Activated CD4-positive, CD25-positive, alpha-beta regulatory T cell (primary cell): Measurements from ENCODE around the gene TUNAR.

ENCODE experiments used
- DNase-seq, 4 experiments: peaks; one replicate each; lab custom pipeline; 2025; lab: John Stamatoyannopoulos, UW

TUNAR gene

GRCh38 chr14:95876761-95877538, at the start of gene TUNAR:
Gene TUNAR, plus strand, starts transcription at chr14:95876832.
- DNase-seq: no peak

- no peak for DNase-seq
These were observed 47.9 kb upstream of the TUNAR start for GRCh38 chr14:95828649-95829265.

DNA sequence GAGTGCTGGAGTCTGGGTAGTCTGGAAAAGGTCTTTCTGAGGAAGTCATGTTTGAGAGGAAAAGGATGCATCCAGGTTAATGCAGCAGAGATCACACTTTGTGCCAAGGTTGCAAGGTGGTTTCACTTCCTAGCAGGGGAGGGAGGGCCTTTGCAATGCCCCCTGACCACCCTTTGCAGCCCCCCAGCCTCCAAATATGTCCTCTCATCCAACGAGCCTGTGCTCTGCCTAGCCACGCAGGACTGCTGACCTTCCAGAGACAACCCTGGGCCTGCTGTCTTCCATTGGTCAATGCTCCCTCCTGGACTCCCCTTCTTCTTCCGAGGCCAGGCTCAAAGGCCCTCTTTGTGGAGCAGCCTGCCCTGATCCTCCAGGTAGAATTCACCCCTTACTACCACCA, 47.3 kb upstream of the TUNAR start:
- DNase-seq: no peak

- DNase-seq: no peak
These were observed 46.2 kb upstream of the TUNAR start for GRCh38 chr14:95830386-95830785.

- DNase-seq: no peak
These were observed 45.6 kb upstream of the TUNAR start for GRCh38 chr14:95831041-95831440.

- no peak for DNase-seq
These were observed 45.2 kb upstream of the TUNAR start for GRCh38 chr14:95831468-95831867.

GRCh38 chr14:95832012-95832411, 44.6 kb upstream of the TUNAR start:
- DNase-seq: no peak

- no peak for DNase-seq
These were observed 43.2 kb upstream of the TUNAR start for GRCh38 chr14:95833429-95833828.

DNA sequence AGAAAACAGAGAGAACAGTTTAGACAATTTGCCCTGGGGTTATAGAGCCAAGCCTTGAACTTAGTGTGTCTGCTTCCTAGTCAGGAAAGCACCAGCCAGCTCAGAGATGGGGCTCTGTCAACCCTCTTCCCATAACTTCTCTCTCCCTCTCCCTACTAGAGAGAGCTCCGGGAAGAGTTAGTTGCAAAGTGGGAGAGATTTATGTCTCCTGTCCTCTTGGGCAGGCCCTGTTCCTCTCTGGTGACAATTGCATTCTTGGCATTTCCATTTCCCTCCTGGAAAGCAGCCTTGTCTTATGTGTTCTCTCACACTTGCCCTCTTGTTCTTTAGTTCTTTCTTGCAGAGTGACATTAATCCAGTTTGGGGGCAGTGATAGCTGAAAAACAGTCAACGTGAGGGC, 42.1 kb upstream of the TUNAR start:
- DNase-seq: no peak

DNA sequence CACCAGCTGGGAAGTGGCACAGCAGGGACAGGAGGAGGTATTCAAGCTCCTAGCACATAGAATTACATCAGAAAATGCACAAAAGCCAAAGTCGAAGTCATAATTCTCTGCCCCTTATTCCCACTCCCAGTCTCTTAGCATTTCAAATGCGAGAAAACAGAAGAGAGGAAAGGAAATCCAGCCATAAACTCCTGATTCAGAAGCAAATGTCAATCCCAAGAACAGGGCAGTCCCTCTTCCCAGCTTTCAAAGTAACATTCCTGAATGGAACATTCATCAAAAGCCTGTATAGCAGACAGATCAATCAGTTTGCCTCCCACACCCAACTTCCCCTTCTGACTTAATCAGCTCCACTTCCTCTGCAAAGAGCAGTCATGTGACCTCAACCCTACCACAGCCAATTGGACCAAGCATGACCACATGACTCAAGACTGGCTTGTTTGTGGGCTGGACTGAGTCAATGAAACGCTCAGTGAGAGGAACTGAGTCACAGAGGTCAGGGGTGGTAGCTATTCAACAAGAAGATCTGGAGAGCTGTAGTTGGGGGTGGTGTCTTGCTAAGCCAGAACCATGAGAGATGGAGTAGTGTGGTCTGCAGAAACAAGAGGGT, 41.4 kb upstream of the TUNAR start:
- no peak for DNase-seq

DNA sequence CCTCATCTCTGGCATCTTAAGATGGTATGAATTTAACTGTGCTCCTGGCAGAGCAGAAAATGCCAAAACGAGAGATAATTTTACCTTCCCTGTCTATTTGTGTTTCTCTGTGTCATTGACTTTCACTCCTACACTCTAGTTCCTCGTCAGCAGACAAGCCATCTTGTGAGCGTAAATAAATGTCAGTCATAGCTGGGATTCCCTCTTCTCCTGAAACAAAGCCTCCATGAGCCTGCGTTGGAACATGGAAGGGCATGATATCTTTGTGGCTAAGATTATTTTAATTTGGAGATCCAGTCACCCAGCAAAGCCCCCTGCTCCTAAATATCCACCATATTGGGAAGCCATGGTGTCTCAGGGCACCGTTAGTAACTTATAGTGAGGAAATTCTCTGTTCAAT, 37.8 kb upstream of the TUNAR start:
- no peak for DNase-seq

GRCh38 chr14:95840094-95840700, 36.4 kb upstream of the TUNAR start:
- no peak for DNase-seq

DNA sequence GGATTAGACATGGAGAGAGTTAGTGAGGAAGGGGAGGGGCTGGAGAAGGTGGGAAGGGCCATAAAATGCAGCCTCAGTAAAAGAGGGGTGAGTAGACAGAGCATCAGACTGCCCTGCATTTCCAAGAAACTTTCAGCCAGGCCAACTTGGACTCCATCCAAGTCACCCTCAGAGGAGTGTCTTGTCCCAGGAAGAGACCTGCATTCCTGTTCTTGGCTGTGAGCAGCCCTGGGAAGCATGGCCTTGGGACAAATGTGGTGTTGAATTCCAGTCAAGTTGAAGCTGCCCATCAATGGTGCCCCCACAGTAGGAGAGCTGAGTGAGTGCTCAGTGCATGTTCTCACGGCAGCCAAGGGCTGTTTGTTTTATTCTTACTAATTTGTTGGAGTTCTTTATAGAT, 35.0 kb upstream of the TUNAR start:
- no peak for DNase-seq

GRCh38 chr14:95849761-95850160, 26.9 kb upstream of the TUNAR start:
- DNase-seq: no peak

GRCh38 chr14:95850429-95850828, 26.2 kb upstream of the TUNAR start:
- no peak for DNase-seq

DNA sequence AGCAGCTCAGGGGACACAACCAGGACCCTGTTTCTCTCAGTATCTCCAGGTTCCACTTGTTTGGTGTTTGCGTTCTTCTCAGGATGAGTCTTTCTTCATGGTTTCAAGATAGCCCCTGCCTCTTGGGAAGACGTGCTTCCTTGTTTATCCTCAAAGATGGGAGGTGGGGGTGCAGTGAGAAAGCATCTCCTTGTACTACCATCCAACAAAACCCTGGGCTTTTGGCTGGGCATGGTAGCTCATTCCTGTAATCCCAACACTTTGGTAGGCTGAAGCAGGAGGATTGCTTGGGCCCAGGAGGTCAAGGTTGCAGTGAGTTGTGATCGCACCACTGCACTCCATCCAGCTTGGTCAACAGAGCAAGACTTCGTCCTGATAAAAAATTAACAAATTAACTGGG, 21.0 kb upstream of the TUNAR start:
- DNase-seq: no peak

DNA sequence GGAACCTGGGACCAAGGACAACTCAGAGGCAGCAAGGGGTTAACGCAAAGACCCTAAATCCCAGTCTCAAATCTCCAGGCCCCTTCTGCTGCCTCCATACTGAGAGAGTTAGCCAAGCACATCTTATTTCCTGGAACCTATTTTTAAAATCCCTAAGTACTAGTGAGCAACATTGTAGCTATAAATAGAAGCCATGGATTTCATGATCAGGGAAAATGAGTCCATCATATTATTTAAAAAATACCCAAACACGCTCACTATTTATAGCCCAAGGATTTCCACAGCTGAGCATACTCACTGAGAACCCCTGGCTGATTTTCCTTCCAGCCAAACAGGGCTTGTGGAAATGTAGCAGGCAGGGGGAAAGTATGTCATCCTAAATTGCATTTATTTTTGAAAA, 19.4 kb upstream of the TUNAR start:
- DNase-seq: no peak

GRCh38 chr14:95858893-95859292, 17.7 kb upstream of the TUNAR start:
- no peak for DNase-seq

GRCh38 chr14:95862243-95862642, 14.4 kb upstream of the TUNAR start:
- no peak for DNase-seq

- no peak for DNase-seq
These were observed 13.3 kb upstream of the TUNAR start for GRCh38 chr14:95863295-95863694.

DNA sequence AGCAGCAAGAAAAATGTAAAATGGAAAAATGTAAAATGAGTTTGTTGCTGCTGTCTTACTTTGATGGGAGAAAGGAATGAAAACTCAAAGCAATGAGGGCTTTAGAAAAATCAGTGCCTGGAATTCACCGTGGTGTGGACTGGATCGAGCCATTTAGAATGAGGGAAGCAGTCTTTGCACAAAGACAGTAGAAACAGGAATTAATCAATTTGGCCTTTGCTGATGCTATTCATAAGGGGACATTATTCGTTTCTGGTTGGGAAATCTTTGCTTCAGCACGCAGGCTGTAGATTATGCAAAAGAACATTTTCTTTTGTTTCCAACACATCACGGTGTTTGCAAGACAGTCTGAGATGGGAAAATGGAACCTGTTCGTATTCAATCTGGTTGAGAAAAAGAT, 6.9 kb upstream of the TUNAR start:
- DNase-seq: no peak

DNA sequence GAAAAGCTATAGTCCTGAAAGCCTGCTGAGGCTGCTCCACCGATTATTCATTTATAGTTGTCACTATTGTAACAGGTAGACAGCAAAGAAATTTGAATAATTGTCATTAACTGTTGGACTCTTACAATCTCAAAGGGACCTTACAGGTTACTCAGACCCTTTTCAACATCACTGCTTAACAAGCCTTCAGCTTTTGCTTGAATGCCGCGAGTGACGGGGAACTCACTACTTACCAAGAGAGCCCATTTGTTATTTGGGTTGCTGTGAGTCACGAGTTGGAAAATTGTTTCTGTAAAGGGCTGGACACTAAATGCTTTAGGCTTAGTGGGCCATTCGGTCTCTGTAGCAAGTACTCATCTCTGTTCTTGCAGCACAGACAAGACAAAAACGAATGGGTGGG, 5.9 kb upstream of the TUNAR start:
- no peak for DNase-seq

- no peak for DNase-seq
These were observed 5.1 kb upstream of the TUNAR start for GRCh38 chr14:95871531-95871930.
